Cerebellar nuclear complex (tissue), 1 donor: ENCODE measurements around the gene BTG2.
"Not testable (repeated sequence)": the region's sequence is repeated elsewhere in the genome, so short reads cannot be mapped to it uniquely, and the experiment has no call there.

Source experiments
- DNase-seq, 2 experiments: peaks; one replicate each; lab custom pipeline; 2025; lab: John Stamatoyannopoulos, UW

Gene BTG2

DNA sequence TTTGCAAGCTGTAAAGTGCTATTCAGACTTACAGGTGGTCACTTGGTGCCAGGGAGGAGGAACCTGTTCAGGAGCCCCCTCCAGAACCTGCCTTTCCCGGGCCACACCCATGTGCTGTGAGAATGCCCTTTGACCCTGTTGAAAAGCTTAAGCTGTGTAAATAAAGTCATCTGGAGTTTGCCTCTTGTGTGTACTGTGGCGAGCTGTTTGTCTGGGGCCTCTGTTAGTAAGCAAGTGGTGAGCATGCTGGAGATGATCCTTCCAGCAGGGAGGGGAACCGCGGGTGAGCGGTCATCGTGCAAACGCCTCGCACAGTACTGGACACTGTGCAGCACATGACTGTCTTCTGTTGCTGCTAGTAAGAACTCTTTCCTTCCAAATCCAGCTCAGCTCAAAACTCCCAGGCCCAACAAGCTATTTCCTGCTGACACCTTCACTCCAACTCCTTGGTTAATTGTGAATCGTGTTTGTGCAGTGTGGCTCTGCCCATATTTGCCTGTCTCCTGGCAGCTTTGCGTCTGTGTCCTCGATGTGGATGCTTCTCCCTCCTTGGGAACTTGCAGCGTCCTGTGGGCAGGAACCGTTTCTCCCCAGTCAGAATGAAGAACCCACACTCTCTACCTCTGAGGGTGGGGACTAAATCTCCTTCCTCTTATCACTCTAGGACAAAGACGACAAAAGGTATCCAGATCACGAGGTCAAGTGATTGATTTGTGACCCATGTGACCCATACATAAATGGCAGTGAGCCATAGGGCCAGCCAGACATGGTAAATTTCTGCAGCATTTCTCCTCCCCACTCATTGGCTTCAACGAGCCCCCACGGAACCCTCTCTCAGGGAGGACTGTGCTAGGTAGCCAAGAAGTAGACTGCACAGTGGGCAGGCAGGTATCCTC lies 13.9 kb upstream of the BTG2 start:
- no peak for DNase-seq

DNA sequence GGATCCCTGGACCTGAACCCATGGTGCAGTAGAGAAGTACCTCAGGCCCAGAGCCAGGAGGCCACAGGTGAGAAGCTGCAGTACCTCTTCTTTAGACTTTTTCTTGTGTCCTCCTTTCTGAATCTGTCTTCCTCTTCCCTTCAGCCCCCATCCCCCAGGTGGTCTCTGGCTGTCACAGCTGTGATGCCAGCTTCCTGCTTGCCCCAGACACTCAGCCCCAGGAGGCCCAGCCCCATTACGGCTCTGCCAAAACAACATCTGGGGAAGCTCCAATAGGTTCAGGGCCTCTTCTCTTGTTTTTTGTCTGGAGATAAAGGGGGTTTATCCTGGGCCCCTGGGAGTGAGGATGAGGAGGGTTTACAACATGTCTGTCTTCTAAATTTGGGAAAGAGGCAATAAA lies 9.5 kb upstream of the BTG2 start:
- DNase-seq, result no peak

DNA sequence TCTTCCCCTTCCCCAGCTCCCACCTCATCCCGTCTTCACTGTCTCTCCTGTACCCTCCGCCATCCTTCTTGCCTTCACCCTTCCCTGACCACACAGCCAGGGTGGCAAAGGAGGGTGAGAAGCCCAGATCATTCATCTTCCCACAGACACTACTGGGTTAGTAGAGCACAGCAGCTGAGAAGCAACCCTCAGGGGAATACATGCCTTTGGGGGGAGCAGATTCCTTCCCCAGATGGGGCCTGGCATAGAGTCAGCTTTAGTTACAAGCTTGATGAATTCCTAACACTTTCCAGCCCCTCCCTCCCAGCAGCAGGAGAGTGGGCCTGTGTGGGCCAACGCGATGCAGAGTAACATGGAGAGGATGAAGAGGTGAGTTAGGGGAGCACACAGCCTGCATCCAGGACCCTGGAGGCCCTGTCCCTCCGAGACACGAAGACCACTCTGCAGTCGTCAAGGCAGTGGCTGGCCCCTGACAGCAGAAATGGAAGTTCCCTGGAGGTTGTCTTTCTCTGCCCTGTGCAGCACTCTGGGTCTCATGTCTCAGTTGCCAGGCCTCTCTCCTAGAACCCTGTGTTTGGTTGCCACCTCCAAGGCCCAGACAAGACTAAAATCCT lies 8.8 kb upstream of the BTG2 start:
- DNase-seq, result no peak

DNA sequence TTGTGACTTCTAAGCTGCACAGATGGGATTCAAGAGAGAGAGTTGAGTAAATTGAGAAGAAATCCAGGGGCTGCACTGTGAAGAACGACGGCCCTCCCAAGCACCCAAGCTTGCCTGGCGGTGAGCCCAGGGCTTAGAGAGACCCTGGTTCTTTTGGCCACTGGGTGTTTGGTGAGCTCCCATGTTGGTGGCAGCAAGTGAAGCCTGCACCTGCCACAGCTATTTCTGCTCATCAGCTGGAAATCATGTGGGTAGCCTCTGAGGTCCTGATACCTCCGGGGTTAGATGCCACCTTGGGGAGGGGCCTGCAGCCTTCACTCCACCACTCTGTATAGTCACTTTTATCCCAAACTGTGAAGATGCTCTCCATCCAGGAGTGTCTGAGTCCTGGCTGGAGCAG lies 6.2 kb upstream of the BTG2 start:
- DNase-seq, result no peak

DNA sequence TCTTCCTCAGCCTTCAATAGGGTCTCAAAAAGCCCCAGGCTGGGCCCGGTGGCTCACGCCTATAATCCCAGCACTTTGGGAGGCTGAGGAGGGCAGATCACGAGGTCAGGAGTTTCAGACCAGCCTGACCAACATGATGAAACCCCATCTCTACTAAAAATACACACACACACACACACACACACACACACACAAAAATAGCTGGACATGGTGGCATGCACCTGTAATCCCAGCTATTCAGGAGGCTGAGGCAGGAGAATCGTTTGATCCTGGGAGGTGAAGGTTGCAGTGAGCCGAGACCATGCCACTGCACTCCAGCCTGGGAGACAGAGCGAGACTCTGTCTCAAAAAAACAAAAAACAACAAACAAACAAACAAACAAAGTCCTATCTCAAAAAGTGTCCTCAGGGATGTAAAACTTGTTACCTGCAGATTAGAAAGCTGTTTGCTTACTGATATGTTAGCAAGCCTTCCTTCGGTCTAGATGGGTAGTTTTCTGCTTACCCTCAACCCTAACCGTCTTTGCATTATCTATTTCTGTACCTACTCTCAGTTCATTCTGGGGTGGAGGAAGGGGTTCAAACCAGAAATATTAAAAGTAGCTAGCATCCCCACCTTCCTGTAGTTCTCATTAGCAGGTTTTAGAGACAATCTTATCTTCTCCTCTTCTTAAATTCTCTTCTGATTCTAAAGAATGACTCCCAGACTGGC lies 5.4 kb upstream of the BTG2 start:
- not testable (repeated sequence) for DNase-seq

DNA sequence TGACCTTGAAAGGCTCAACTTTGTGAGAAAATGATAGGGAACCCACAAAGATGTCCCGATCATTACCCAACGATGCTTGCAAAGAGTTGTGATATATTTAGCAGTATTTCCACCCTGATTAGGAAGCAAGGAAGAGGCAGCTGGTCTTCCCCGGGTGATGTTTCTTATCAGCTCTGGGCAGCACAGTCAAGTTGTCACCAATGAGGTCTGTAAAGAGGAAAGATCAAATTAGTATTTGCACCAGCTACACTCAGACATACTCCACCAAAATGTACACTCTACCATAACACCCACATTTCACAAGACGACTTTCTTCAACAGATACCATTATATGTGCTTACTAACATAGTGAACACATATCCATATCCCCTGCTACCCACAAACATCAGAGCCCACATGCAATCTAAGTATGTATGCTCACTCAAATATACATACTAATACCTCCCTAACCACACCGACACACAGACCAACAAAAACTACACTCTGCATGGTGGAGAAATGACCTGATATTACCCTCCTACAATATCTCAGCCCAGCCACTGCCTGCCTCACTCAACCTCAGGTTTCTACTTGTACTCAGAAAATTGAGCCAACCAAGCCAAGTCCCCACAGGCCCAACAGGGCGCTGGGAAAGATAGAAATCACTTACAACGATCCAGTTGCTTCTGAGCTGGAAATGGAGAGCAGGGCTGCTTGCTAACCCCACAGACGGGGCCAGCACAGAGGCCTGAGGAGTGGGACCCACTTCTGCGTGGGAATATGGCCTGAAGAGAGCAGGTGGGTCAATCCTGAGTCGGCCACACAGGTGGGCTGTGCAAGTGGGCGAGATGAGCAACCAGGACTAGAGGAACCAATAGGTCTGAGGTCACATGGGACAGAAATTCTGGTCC lies 4.6 kb upstream of the BTG2 start:
- DNase-seq, result no peak

DNA sequence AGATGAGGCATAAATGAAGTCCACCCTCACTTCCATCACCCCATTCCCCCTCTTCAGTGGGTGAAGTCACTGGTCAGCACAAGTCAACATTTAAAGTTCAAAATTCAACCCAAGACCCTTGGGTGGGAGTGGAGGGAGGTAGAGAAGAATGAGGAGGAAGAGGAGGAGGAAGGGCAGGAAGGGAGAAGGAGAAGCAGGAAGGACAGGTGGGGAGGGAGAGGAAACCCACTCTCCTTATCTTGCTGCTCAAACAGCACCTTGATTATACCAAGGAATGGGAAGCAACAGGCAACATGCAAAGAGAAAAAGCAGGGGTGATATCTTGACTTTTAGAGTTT lies 4.0 kb upstream of the BTG2 start:
- DNase-seq, result no peak

DNA sequence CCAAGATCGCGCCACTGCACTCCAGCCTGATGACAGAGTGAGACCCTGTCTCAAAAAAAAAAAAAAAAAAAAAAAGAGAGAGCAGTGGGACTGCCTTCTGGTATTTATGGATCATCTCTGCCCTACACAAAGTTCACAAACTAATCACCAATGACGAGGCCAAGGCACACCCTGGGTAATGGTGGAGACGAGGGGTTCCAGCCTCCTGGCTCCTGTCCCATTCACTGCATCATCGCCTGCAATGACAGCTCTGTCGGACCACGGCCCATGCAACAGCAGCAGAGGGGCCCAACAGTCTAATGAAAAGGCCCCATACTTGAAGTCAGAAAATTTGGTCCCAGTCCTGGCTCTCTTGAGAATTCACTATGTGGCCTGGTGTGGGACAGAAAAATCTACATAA lies 2.9 kb upstream of the BTG2 start:
- no peak for DNase-seq

DNA sequence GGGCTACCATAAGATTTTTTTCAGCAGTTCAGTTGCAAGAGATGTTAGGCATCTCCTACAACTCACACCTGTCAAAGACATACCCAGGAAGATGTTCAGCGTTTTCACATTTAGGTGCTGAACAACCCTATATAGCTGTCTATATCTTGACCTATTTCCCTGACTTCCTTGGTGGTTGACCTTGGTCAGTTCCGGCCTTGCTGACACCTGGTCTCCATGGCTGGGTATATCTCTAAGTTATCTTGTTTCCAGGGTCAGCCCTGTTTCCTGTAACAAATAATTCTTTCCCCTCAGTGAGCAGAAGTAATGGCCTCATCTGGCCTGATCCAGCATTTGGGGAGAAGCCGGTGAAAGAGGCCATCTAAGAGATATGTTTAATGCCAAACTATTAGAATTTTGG lies 2.4 kb upstream of the BTG2 start:
- no peak for DNase-seq

DNA sequence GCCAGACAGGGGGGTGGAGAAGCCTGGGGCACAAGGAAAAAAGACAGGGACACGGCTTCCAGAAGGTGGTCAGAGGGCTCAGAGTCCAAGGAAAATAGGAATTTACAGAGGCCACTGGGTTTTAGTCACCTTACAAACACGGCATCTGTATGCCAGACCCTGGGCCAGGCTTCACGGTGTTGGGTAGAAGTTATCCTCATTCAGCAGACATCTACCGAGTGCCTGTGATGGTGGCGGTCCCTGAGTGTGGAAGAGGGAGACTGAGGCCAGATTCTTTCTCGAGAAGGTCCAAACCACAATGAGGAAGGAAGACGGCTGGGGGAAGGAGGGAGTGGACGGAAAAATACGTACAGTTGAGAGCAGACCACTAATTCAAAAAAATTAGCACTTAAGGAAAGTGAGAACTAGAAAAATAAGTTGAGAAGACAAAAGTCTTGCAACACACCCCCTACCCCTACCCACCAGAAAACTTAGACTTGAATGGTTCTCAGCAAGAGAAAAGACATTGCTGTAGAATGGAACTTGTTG lies 864 bp upstream of the BTG2 start:
- DNase-seq, result no peak

DNA sequence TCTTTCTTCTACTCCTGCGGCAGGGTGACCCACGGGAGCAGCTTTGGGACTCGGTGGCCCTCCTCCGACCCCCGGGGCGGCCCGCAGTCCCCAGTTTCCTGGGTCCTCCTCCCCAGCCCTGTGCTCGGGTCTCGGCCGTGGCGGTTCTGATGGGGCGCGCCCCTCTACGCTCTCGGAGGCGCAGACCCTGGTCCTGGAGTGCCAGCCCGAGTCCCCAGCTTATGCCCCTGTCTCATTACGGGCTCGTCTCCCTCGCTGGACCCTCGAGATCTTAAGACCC lies 430 bp downstream of the BTG2 start:
- no peak for DNase-seq

DNA sequence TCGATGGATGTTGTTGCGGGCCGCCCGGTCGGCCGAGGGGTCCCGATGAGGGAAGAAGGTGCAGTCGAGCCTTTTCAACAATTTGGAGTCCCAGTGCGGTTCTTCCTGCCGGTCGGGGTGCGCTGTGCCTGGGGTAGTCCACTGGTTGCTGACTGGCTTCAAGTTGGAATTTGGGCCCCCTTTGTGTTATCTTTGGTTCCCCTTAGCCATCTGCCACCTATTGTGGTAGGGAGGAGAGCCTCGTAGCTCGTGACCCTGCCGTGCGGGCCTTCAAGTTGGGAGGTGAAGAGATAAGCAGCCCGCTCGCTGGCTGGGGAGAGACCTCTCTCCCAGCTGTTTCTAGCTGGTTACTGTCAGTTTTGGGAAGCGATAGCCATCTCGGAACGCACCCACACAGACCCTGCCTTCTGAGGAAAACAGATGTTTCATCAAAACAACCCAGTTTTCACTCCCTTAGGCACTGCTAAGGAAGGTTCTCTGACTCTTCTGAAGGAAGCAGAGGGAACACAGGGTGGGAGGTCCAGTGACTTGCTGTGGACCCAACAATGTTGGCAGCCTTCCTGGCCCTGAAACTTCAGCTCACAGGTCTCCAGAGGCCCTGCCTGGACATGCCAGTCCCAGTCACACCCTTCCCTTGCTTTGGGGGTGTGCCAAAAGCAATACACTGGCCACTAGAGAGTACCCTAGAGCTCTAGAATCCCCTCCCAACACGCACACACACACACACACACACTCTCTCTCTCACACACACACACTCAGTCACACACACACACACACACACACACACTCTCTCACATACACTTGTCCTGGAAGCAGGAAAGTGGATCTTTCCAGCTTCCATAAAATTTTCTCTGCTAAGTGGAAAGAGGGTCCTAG lies 1.0 kb downstream of the BTG2 start:
- DNase-seq, result no peak

DNA sequence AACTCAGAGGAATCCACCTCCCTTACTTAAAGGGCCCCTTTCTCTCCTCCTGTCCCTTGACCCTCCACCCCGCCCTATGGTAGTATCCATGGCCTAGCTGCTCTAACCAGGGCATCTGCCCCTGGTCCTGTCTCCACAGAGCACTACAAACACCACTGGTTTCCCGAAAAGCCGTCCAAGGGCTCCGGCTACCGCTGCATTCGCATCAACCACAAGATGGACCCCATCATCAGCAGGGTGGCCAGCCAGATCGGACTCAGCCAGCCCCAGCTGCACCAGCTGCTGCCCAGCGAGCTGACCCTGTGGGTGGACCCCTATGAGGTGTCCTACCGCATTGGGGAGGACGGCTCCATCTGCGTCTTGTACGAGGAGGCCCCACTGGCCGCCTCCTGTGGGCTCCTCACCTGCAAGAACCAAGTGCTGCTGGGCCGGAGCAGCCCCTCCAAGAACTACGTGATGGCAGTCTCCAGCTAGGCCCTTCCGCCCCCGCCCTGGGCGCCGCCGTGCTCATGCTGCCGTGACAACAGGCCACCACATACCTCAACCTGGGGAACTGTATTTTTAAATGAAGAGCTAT lies 1.7 kb downstream of the BTG2 start:
- DNase-seq, result no peak

DNA sequence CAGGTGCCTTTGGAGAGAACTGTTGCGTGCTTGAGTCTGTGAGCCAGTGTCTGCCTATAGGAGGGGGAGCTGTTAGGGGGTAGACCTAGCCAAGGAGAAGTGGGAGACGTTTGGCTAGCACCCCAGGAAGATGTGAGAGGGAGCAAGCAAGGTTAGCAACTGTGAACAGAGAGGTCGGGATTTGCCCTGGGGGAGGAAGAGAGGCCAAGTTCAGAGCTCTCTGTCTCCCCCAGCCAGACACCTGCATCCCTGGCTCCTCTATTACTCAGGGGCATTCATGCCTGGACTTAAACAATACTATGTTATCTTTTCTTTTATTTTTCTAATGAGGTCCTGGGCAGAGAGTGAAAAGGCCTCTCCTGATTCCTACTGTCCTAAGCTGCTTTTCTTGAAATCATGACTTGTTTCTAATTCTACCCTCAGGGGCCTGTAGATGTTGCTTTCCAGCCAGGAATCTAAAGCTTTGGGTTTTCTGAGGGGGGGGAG lies 2.4 kb downstream of the BTG2 start:
- DNase-seq, result no peak

DNA sequence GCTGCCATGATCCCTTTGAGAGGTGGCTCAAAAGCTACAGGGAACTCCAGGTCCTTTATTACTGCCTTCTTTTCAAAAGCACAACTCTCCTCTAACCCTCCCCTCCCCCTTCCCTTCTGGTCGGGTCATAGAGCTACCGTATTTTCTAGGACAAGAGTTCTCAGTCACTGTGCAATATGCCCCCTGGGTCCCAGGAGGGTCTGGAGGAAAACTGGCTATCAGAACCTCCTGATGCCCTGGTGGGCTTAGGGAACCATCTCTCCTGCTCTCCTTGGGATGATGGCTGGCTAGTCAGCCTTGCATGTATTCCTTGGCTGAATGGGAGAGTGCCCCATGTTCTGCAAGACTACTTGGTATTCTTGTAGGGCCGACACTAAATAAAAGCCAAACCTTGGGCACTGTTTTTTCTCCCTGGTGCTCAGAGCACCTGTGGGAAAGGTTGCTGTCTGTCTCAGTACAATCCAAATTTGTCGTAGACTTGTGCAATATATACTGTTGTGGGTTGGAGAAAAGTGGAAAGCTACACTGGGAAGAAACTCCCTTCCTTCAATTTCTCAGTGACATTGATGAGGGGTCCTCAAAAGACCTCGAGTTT lies 3.1 kb downstream of the BTG2 start:
- DNase-seq, result no peak

DNA sequence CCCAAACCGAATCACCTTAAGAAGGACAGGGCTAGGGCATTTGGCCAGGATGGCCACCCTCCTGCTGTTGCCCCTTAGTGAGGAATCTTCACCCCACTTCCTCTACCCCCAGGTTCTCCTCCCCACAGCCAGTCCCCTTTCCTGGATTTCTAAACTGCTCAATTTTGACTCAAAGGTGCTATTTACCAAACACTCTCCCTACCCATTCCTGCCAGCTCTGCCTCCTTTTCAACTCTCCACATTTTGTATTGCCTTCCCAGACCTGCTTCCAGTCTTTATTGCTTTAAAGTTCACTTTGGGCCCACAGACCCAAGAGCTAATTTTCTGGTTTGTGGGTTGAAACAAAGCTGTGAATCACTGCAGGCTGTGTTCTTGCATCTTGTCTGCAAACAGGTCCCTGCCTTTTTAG lies 3.6 kb downstream of the BTG2 start:
- no peak for DNase-seq

DNA sequence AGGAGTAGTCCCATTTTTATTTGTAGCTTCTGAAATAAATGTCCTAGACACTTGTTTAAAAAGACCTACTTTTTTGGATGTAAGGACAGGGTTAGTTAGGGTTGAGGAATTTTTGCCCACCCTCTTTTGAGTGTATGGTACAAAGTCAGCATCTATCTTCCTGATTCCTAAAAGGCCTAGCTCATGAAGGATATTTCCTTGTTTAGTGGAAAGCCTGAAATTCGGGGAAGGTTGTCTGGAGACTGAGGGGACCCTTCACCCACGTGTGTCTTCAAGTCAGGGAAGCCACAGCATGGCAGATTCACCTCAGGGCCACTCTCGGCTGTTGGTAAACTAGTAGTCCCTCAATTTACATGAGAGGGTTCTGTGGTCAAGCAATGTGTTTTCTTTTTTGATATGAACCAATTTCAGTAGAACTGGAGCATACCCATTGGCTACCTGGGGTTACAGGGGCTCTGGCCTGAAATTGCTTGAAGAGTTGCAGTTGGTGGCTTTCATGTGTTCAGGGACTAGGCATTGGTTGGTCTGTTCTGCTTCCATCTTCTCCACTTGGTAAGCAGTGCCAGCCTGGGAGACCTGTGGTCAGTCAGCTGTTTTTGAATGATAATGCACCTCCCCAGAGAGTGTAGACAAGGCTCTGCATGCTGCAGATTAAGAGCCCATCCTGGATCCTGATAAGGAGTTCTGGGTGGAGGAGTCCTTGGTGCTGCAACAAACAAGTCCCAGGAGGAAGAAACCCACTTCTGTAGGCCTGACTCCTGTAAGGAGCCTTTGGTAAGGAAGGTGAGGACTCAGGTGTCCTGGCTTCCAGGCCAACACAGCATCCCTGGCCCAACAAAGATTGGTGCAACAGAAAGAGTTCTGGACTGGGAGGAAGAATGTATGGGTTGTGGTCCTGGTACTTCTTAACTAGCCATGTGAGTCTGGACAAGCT lies 6.3 kb downstream of the BTG2 start:
- no peak for DNase-seq

DNA sequence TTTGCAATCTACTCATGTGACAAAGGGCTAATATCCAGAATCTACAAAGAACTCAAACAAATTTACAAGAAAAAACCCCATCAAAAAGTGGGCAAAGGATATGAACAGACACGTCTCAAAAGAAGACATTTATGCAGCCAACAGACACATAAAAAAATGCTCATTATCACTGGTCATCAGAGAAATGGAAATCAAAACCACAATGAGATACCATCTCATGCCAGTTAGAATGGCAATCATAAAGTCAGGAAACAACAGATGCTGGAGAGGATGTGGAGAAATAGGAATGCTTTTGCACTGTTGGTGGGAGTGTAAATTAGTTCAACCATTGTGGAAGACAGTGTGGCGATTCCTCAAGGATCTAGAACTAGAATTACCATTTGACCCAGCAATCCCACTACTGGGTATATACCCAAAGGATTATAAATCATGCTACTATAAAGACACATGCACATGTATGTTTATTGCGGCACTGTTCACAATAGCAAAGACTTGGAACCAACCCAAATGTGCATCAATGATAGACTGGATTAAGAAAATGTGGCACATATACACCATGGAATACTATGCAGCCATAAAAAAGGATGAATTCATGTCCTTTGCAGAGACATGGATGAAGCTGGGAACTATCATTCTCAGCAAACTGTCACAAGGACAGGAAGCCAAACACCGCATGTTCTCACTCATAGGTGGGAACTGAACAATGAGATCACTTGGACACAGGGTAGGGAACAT lies 8.9 kb downstream of the BTG2 start:
- DNase-seq, result not testable (repeated sequence)
